Activated T-helper 2 cell treated with anti-CD3 and anti-CD28 coated beads, Interferon-gamma antibody, Interleukin-2, Interleukin-4, amounts not matched to agents 10 μg/mL and 5 μg/mL and 100 μg/mL, durations not matched to agents 14 hours and 24 hours and 36 hours (primary cell): ENCODE data around the gene SH3BP1. TPM values are rescaled to one million over a fixed set of nuclear protein-coding genes. Genes with fewer than 3 reads are reported as not detected.
A peak's percentile ranks its signal among the peaks of the same experiment; 100 is the strongest.
"Not testable (repeated sequence)": the region's sequence is repeated elsewhere in the genome, so short reads cannot be mapped to it uniquely, and the experiment has no call there.

Source experiments
- DNase-seq: peaks from one replicate; pipeline ENCODE4 v3.0.0; 2021; ENCODE audit warnings: low spot score
- H3K27ac Mint-ChIP-seq: one replicate; pipeline ENCODE4 v1.8.0; 2021; ENCODE audit warnings: mixed read lengths
- H3K27me3 Mint-ChIP-seq: one replicate; pipeline ENCODE4 v1.8.0; 2021; ENCODE audit warnings: low read depth, mixed read lengths
- H3K36me3 Mint-ChIP-seq: one replicate; pipeline ENCODE4 v1.8.0; 2021; ENCODE audit warnings: low read depth, mixed read lengths
- H3K4me1 Mint-ChIP-seq: one replicate; pipeline ENCODE4 v1.8.0; 2021; ENCODE audit warnings: low read depth, mixed read lengths
- H3K4me3 Mint-ChIP-seq: one replicate; pipeline ENCODE4 v1.8.0; 2021; ENCODE audit warnings: low read depth, mild to moderate bottlenecking, moderate library complexity, mixed read lengths
- H3K9me3 Mint-ChIP-seq: one replicate; pipeline ENCODE4 v1.8.0; 2021; ENCODE audit warnings: mixed read lengths
- intact Hi-C: fragments of 100-400 bp; cut with micrococcal nuclease; formaldehyde crosslinking; loops from one replicate; pipeline ENCODE4 v1.15.1; 2023
- total RNA-seq: library from RNA; stranded (reverse); gene quantifications from 2 replicates; pipeline ENCODE4 v1.2.3, GENCODE V29; 2022

Gene SH3BP1, protein sequence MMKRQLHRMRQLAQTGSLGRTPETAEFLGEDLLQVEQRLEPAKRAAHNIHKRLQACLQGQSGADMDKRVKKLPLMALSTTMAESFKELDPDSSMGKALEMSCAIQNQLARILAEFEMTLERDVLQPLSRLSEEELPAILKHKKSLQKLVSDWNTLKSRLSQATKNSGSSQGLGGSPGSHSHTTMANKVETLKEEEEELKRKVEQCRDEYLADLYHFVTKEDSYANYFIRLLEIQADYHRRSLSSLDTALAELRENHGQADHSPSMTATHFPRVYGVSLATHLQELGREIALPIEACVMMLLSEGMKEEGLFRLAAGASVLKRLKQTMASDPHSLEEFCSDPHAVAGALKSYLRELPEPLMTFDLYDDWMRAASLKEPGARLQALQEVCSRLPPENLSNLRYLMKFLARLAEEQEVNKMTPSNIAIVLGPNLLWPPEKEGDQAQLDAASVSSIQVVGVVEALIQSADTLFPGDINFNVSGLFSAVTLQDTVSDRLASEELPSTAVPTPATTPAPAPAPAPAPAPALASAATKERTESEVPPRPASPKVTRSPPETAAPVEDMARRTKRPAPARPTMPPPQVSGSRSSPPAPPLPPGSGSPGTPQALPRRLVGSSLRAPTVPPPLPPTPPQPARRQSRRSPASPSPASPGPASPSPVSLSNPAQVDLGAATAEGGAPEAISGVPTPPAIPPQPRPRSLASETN
- 117 and 122 TPM in 2 replicates for total RNA-seq

- peak; percentile 55 for DNase-seq
- Mint-ChIP-seq H3K27ac (peak within 1 kb of the TSS; percentile 99), H3K27me3 (no peaks in the 10 kb centered on the region), H3K9me3 (no peaks in the 10 kb centered on the region), H3K4me3 (peak within 1 kb of the TSS; percentile 100), H3K36me3 (peaks cover 27% of the 10 kb centered on the region), H3K4me1 (peaks cover 48% of the 10 kb centered on the region)
- intact Hi-C loops, result loop anchor here (1.0 to 2.0 kb wide), 2 partner anchors 20 to 38 kb away; partner anchors contain the start of gene PDXP
Observed at GRCh38 chr22:37639070-37639760, at the start of gene SH3BP1. SH3BP1 (plus strand) TSS chr22:37639669; CDS start chr22:37639788, 119 bp downstream.

DNA sequence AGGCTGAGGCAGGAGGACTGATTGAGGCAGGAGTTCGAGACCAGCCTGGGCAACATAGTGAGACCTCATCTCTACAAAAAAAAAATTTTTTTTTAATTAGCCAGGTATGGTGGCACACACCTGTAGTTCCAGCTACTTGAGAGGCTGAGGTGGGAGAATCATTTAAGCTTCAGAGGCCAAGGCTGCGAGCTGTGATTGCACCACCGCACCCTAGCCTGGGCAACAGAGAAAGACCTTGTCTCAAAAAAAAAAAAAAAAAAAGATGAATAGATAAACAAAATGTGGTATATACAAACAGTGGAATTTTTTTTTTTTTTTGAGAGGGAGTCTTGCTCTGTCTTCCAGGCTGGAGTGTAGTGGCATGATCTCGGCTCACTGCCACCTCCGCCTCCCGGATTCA lies 48.4 kb upstream of the SH3BP1 start:
- H3K27me3 Mint-ChIP-seq, H3K9me3 Mint-ChIP-seq, intact Hi-C loops, H3K4me1 Mint-ChIP-seq, H3K36me3 Mint-ChIP-seq, H3K27ac Mint-ChIP-seq, H3K4me3 Mint-ChIP-seq, DNase-seq: not testable (repeated sequence)

DNA sequence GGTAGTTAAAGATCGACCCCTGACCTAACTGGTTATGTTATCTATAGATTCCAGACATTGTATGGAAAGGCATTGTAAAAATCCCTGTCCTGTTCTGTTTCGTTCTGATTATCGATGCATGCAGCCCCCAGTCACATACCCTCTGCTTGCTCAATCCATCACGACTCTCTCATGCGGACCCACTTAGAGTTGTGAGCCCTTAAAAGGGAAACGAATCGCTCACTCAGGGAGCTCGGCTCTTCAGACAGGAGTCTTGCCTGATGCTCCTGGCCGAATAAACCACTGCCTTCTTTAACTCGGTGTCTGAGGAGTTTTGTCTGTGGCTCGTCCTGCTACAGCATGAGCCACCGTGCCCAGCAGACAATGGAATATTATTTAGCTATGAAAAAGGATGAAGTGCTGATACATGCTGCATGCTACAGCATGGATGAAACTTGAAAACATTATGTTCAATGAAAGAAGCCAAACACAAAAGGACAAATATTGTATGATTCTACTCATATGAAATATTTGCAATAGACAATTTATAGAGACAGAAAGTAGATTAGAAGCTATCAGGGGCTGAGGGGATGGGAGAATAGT lies 47.6 kb upstream of the SH3BP1 start:
- H3K9me3 Mint-ChIP-seq, result no peaks in the 10 kb centered on the region
- peaks cover 5% of the 10 kb centered on the region for H3K27me3 Mint-ChIP-seq
- intact Hi-C loops, result loop anchor here (1.0 kb wide), 2 partner anchors 16 to 54 kb away; partner anchors contain the start of gene GGA1
- peak overlapping the region; percentile 74 for H3K4me3 Mint-ChIP-seq
- H3K27ac Mint-ChIP-seq, result peak overlapping the region; percentile 34
- DNase-seq, result no peak
- no peaks in the 10 kb centered on the region for H3K36me3 Mint-ChIP-seq
- H3K4me1 Mint-ChIP-seq, result peaks cover 9% of the 10 kb centered on the region

- H3K4me1 Mint-ChIP-seq, result peaks cover 9% of the 10 kb centered on the region
- intact Hi-C loops, result no loop called here
- no peak for DNase-seq
- H3K36me3 Mint-ChIP-seq, result no peaks in the 10 kb centered on the region
- no peak overlapping the region for H3K27ac Mint-ChIP-seq
- peaks cover 4% of the 10 kb centered on the region for H3K27me3 Mint-ChIP-seq
- H3K4me3 Mint-ChIP-seq, result no peak overlapping the region
- no peaks in the 10 kb centered on the region for H3K9me3 Mint-ChIP-seq
Observed at GRCh38 chr22:37594237-37594636, 45.2 kb upstream of the SH3BP1 start.

DNA sequence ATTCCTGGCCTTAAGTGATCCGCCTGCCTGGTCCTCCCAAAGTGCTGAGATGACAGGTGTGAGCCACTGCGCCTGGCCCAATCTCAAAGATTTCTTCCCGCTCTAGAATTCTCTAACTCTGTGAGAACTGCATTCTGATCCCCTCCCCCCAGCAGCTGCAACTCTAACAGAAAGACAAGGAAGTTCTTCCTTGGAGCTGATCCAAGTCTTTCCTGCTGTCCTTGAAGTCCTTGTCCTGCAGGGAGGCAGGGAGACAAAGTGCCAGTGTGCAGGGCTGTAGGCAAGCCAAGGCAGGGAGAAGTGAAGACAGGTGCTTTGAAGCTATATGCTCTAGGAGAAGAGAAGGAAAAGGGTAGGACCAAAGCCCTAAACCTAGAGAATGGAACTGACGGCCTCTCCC lies 40.3 kb upstream of the SH3BP1 start:
- intact Hi-C loops, result no loop called here
- Mint-ChIP-seq H3K9me3 (no peaks in the 10 kb centered on the region), H3K4me1 (peaks cover 6% of the 10 kb centered on the region), H3K36me3 (no peaks in the 10 kb centered on the region), H3K27ac (no peak overlapping the region), H3K4me3 (no peak overlapping the region), H3K27me3 (peaks cover 12% of the 10 kb centered on the region)
- DNase-seq, result no peak

DNA sequence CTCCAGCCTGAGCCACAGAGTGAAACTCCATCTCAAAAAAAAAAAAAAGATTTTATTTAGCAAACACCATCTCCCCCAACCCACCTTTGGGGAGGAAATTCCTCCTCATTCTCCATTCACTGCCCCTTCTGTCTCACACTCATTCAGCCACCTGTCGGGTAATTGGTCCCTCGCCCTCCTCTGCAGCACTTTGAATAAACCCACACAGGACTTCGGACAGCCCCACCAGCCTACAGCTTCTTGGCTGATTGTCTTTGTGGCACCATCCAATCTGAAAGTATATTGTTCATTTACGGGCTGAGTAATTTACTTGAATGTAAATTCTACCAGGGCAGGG lies 38.3 kb upstream of the SH3BP1 start:
- no peaks in the 10 kb centered on the region for H3K9me3 Mint-ChIP-seq
- H3K4me1 Mint-ChIP-seq, result peaks cover 21% of the 10 kb centered on the region
- H3K27ac Mint-ChIP-seq, result no peak overlapping the region
- intact Hi-C loops, result loop anchor here (10.0 kb wide), 1 partner anchor 366 kb away; no protein-coding TSS in a partner anchor
- H3K4me3 Mint-ChIP-seq, result no peak overlapping the region
- DNase-seq, result no peak
- peaks cover 10% of the 10 kb centered on the region for H3K27me3 Mint-ChIP-seq
- no peaks in the 10 kb centered on the region for H3K36me3 Mint-ChIP-seq

DNA sequence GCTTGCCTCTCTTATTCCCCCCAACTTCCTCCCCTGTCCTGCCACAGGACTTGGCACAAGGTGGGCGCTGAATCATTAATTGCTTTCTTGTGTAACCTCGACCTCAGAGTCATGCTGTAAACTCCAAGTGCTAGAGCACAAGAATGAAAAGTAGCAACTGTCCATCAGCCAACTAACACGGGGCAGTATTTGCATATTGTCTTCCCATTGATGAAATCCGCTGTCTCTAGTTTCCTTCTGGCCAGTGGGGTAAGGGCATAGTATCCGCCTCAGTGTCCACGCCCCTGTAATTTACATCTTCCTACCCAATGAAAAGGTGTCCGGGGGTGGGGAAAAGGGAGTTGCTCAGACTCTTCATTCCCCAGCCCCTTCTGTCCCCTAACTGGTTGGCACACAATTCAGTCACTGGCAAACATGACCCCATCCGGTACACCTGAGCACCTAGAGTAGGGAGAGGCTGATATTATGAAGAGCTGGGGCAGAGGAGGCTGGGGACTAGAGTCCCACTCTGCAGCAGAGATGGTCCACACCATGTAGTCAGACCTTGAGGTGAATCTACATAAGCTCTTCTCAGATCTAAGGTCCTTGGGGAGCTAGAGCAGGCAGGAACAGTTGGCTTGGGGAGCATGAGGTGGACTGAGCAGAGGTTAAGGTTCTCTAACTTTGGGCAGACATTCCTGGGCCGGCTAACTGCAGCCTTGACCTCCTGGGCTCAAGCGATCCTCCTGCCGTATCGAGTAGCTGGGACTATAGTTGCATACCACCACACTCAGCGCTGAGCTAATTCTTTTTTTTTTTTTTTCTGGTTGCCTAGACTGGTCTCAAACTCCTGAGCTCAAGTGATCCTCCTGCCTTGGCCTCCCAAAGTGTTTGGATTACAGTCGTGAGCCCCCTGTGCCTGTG lies 37.7 kb upstream of the SH3BP1 start:
- no peak overlapping the region for H3K27ac Mint-ChIP-seq

GRCh38 chr22:37602546-37603277 lies 36.8 kb upstream of the SH3BP1 start:
- not testable (repeated sequence) for H3K4me3 Mint-ChIP-seq, H3K27ac Mint-ChIP-seq, H3K9me3 Mint-ChIP-seq, H3K36me3 Mint-ChIP-seq, DNase-seq, H3K27me3 Mint-ChIP-seq
- intact Hi-C loops, result loop anchor here (10.0 kb wide), 1 partner anchor 368 kb away; no protein-coding TSS in a partner anchor
- peaks cover 30% of the 10 kb centered on the region for H3K4me1 Mint-ChIP-seq

More for the DNA sequence above, 37.7 kb upstream of the SH3BP1 start:
- H3K27me3 Mint-ChIP-seq, result peaks cover 10% of the 10 kb centered on the region
- peaks cover 21% of the 10 kb centered on the region for H3K4me1 Mint-ChIP-seq
- H3K36me3 Mint-ChIP-seq, result no peaks in the 10 kb centered on the region
- intact Hi-C loops, result loop anchor here (10.0 kb wide), 1 partner anchor 367 kb away; no protein-coding TSS in a partner anchor
- no peaks in the 10 kb centered on the region for H3K9me3 Mint-ChIP-seq
- DNase-seq, result no peak
- no peak overlapping the region for H3K4me3 Mint-ChIP-seq

- intact Hi-C loops, result loop anchor here (10.0 kb wide), 1 partner anchor 369 kb away; no protein-coding TSS in a partner anchor
Observed at GRCh38 chr22:37604074-37604473, 35.4 kb upstream of the SH3BP1 start.

GRCh38 chr22:37604875-37605274 lies 34.6 kb upstream of the SH3BP1 start:
- no peaks in the 10 kb centered on the region for H3K36me3 Mint-ChIP-seq
- H3K27ac Mint-ChIP-seq, result peak overlapping the region; percentile 38
- no peak overlapping the region for H3K4me3 Mint-ChIP-seq
- peaks cover 8% of the 10 kb centered on the region for H3K27me3 Mint-ChIP-seq
- DNase-seq, result peak; percentile 55
- intact Hi-C loops, result loop anchor here (5.0 to 10.0 kb wide), 3 partner anchors 202 to 370 kb away; partner anchors contain the start of genes ANKRD54 and GCAT
- H3K9me3 Mint-ChIP-seq, result no peaks in the 10 kb centered on the region
- H3K4me1 Mint-ChIP-seq, result peaks cover 36% of the 10 kb centered on the region

More at GRCh38 chr22:37604074-37604473, 35.4 kb upstream of the SH3BP1 start:
- no peak for DNase-seq
- H3K4me3 Mint-ChIP-seq, result no peak overlapping the region
- H3K9me3 Mint-ChIP-seq, result no peaks in the 10 kb centered on the region
- H3K27me3 Mint-ChIP-seq, result peaks cover 10% of the 10 kb centered on the region
- H3K36me3 Mint-ChIP-seq, result no peaks in the 10 kb centered on the region
- H3K4me1 Mint-ChIP-seq, result peaks cover 35% of the 10 kb centered on the region
- H3K27ac Mint-ChIP-seq, result no peak overlapping the region
